GM10847 (cell line): ENCODE results near the gene ADARB1.

Experiments used
- POLR2A ChIP-seq: IDR thresholded peaks from 2 replicates; pipeline ENCODE4 v1.6.1; 2011; ENCODE audit not compliant: insufficient read length; ENCODE audit errors: extremely low read depth

The ADARB1 gene

GRCh38 chr21:45146306-45146705 is 71.9 kb downstream of the ADARB1 start:
- no peak for TF ChIP-seq POLR2A

- no peak for TF ChIP-seq POLR2A
These were observed 72.4 kb downstream of the ADARB1 start for GRCh38 chr21:45146801-45147200.

- no peak for TF ChIP-seq POLR2A
These were observed 73.3 kb downstream of the ADARB1 start for GRCh38 chr21:45147473-45148315.

GRCh38 chr21:45148316-45148990 is 74.1 kb downstream of the ADARB1 start:
- TF ChIP-seq POLR2A = no peak

GRCh38 chr21:45149021-45149420 is 74.6 kb downstream of the ADARB1 start:
- TF ChIP-seq POLR2A = no peak

GRCh38 chr21:45150638-45151131 is 76.3 kb downstream of the ADARB1 start:
- no peak for TF ChIP-seq POLR2A

- no peak for TF ChIP-seq POLR2A
These were observed 77.2 kb downstream of the ADARB1 start for GRCh38 chr21:45151445-45152160.

GRCh38 chr21:45152265-45152746 is 77.9 kb downstream of the ADARB1 start:
- TF ChIP-seq POLR2A = no peak

GRCh38 chr21:45153358-45154318 is 79.3 kb downstream of the ADARB1 start:
- no peak for TF ChIP-seq POLR2A

GRCh38 chr21:45154511-45155508 is 80.4 kb downstream of the ADARB1 start:
- TF ChIP-seq POLR2A = no peak

- TF ChIP-seq POLR2A = no peak
These were observed 81.5 kb downstream of the ADARB1 start for GRCh38 chr21:45155910-45156309.

- TF ChIP-seq POLR2A = no peak
These were observed 82.1 kb downstream of the ADARB1 start for GRCh38 chr21:45156459-45156858.

GRCh38 chr21:45157932-45158331 is 83.6 kb downstream of the ADARB1 start:
- TF ChIP-seq POLR2A = no peak
